Thoracic aorta (tissue), 2 donors: Measurements from ENCODE around the gene KIF5C. TPM values are rescaled to one million over a fixed set of nuclear protein-coding genes. Genes with fewer than 3 reads are reported as not detected.

Source experiments
- ATAC-seq: fragments of 150-250 bp; one replicate; pipeline ENCODE4 v1.8.0; 2017; ENCODE audit warnings: low read depth; ENCODE audit not compliant: insufficient number of reproducible peaks, low FRiP score
- DNase-seq: peaks from one replicate; pipeline ENCODE4 v3.0.0-alpha.2; 2020; ENCODE audit warnings: low spot score
- H3K27ac ChIP-seq, 2 donors: fragments of 200-600 bp; sonication (generic); 1 replicate in 1 of 2; 2 replicates in 1 of 2; pipeline ENCODE4 v1.5.1; 2016; ENCODE audit warnings: mild to moderate bottlenecking in 2 of 2, moderate library complexity in 2 of 2
- H3K27me3 ChIP-seq: fragments of 200-600 bp; sonication (generic); replicated peaks from 2 replicates; pipeline ENCODE4 v1.6.0; 2016; ENCODE audit warnings: mild to moderate bottlenecking; ENCODE audit not compliant: insufficient read depth
- H3K36me3 ChIP-seq: fragments of 200-600 bp; sonication (generic); one replicate; pipeline ENCODE4 v1.5.1; 2016
- H3K4me1 ChIP-seq, 2 donors: fragments of 200-600 bp; sonication (generic); 1 replicate in 1 of 2; 2 replicates in 1 of 2; pipeline versions ENCODE4 v1.5.1 to v1.6.0; 2016; ENCODE audit warnings: low read depth in 2 of 2, mild to moderate bottlenecking in 1 of 2; ENCODE audit not compliant: control insufficient read depth in 1 of 2
- H3K4me3 ChIP-seq: fragments of 200-600 bp; sonication (generic); 2 replicates; pipeline ENCODE4 v1.5.1; 2016; ENCODE audit warnings: mild to moderate bottlenecking
- H3K9me3 ChIP-seq: fragments of 200-600 bp; sonication (generic); 2 replicates; pipeline ENCODE4 v1.5.1; 2016
- CTCF ChIP-seq: fragments of 200-600 bp; sonication (generic); IDR thresholded peaks from one replicate; pipeline ENCODE4 v1.5.1; 2019; ENCODE audit warnings: antibody characterized with exemption
- total RNA-seq, 2 donors: library from RNA; depleted of rRNA; stranded (reverse); fragments of >200 nt; gene quantifications; one replicate each; pipeline versions ENCODE4 v1.1.0 to v1.2.3, GENCODE V29; 2016

KIF5C gene
- total RNA-seq, 2 donors from 2014 or later: 4.5 to 7.3 TPM

- no peak for TF ChIP-seq CTCF
- no peak for ATAC-seq
- Histone ChIP-seq H3K27me3 (no peaks in the 10 kb centered on the region), H3K9me3 (peaks cover 3% of the 10 kb centered on the region), H3K4me1 (no peaks in the 10 kb centered on the region), H3K27ac (no peak overlapping the region), H3K36me3 (no peaks in the 10 kb centered on the region), H3K4me3 (no peak overlapping the region)
- DNase-seq: no peak
Measured at GRCh38 chr2:148947299-148947698, 72.3 kb downstream of the KIF5C start.

GRCh38 chr2:148948868-148949267 lies 73.8 kb downstream of the KIF5C start:
- no peaks in the 10 kb centered on the region for H3K27me3 ChIP-seq
- H3K27ac ChIP-seq: no peak overlapping the region
- no peaks in the 10 kb centered on the region for H3K4me1 ChIP-seq
- no peak overlapping the region for H3K4me3 ChIP-seq
- DNase-seq: no peak
- no peak for TF ChIP-seq CTCF
- no peaks in the 10 kb centered on the region for H3K36me3 ChIP-seq
- peaks cover 3% of the 10 kb centered on the region for H3K9me3 ChIP-seq
- ATAC-seq: no peak

- no peaks in the 10 kb centered on the region for H3K36me3 ChIP-seq
- H3K4me1 ChIP-seq: no peaks in the 10 kb centered on the region
- no peak for ATAC-seq
- no peaks in the 10 kb centered on the region for H3K27me3 ChIP-seq
- peaks cover 3% of the 10 kb centered on the region for H3K9me3 ChIP-seq
- no peak for TF ChIP-seq CTCF
- no peak overlapping the region for H3K4me3 ChIP-seq
- H3K27ac ChIP-seq: no peak overlapping the region
- DNase-seq: no peak
Measured at GRCh38 chr2:148949348-148949747, 74.3 kb downstream of the KIF5C start.

GRCh38 chr2:148952621-148953020 lies 77.6 kb downstream of the KIF5C start:
- no peaks in the 10 kb centered on the region for H3K27me3 ChIP-seq
- DNase-seq (no peak), ATAC-seq (no peak)
- no peaks in the 10 kb centered on the region for H3K4me1 ChIP-seq
- no peaks in the 10 kb centered on the region for H3K36me3 ChIP-seq
- TF ChIP-seq CTCF: no peak
- no peaks in the 10 kb centered on the region for H3K9me3 ChIP-seq
- H3K27ac ChIP-seq: no peak overlapping the region
- H3K4me3 ChIP-seq: no peak overlapping the region

GRCh38 chr2:148953426-148953825 lies 78.4 kb downstream of the KIF5C start:
- no peak overlapping the region for H3K4me3 ChIP-seq
- DNase-seq (no peak), ATAC-seq (no peak)
- no peaks in the 10 kb centered on the region for H3K9me3 ChIP-seq
- no peaks in the 10 kb centered on the region for H3K4me1 ChIP-seq
- H3K27ac ChIP-seq: no peak overlapping the region
- TF ChIP-seq CTCF: no peak
- no peaks in the 10 kb centered on the region for H3K27me3 ChIP-seq
- H3K36me3 ChIP-seq: no peaks in the 10 kb centered on the region
